ENCODE results near the gene DNAJC27.
"Not testable (repeated sequence)": the region's sequence is repeated elsewhere in the genome, so short reads cannot be mapped to it uniquely, and the experiment has no call there.

DNAJC27 gene

DNA sequence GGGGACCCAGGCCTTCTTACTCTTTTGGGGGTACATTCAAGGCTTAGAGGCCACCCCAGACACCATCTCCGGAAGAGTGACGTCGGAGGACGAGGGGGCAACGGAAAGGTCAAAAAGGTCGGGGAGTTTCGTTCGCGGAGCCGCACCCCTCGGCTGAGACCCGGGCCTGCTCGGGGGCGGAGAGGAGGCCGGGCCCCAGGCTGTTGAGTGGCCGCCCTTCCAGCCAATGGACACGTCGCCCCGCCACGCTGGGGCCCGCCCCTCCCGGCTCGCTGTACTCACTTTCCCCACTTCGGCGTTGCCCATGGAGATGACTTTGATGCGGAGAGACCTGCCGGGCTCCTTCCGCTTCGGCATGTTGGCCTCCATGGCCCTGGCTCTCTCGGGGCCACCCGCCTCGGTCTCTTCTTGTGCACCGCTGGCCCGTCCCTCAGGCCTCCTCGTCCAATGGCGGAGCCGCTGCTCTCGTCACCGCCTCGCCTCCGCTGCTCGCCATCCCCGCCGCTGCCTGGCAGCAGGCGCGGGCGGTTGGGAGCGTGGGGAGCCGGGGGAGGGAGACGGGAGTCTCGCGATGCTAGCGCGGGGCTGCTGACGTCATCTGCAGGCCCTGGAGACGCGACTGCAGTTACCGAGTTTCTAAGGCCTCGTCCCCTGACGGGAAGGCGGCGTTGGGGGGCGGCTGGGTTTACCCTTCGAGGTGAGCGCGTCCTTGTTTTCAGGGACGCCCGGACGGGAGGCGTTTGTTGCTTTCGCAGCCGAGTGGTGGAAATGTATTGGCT is at the start of gene DNAJC27:
Gene DNAJC27 (minus strand): TSS at position 420 of the 779 bp plus-strand sequence. CDS start 51 bp downstream, at position 369.
- peak; percentile 96 to 97 for DNase-seq

DNA sequence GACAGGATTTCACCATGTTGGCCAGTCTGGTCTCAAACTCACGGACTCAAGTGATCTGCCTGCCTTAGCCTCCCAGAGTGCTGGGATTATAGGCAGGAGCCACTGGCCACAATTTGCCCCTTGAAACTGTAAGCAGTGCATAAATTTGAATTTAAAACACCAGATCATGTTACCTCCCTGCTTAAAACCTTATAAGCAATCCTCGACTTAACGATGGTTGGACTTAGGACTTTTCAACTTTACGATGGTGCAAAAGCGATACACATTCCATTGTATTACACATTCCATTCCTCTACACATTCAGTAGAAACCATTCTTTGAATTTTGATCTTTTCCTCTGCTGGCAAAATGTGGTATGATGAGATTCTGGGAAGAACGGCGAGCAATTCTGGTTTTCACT is 46.9 kb upstream of the DNAJC27 start:
- peak in 1 of 2 experiments; percentile 43 for DNase-seq

DNA sequence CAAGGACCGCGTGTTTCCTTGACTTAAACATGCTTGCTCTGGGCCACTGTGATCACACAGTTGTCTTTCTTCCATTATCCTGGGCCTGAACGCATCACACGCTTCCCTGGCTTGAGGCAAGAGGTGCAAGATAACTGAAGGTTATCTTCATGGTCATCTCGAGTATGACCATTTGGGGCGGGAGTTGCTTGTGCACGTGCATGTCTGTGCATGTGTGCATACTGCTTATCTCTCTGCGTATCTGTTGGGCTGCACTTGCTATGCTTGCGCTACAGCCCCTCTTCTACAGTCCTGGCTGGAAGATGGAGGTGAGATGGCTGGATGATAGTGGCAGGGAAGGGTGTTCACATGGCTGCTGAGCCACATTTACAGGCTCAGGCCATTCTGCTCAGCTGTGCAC is 42.9 kb upstream of the DNAJC27 start:
- DNase-seq = no peak

DNA sequence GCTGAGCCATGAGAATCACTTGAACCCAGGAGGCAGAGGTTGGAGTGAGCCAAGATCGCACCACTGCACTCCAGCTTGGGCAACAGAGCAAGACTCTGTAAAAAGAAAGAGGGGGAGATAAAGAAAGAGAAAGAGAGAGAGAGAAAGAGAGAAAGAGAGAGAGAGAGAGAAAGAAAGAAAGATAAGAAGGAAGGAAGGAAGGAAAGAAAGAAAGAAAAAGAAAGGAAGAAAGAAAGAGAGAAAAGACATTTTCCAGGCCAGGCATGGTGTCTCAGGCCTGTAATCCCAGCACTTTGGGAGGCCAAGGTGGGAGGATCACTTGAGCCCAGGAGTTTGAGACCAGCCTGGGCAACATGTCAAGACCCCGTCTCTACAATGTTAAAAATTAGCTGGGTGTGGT is 39.6 kb upstream of the DNAJC27 start:
- DNase-seq = not testable (repeated sequence)

DNA sequence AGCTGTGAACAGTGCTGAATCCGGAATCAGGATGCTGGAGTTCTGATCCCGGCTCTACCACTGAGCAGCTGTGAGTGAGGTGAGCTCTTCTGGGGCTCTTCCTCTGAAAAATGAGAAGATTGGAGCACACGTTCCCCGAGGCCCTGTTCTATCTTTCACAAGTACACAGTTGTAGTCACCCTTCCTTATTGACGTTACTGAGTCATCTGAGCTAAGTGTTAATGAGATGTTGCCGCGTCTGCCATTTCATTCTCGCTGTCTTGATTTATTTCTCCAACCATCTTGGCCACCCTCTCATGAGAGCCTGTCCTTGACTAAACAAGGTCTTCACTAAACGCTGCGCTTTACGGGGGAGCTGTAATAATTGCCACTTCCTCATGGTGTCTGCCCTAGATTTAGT is 38.2 kb upstream of the DNAJC27 start:
- DNase-seq = no peak

DNA sequence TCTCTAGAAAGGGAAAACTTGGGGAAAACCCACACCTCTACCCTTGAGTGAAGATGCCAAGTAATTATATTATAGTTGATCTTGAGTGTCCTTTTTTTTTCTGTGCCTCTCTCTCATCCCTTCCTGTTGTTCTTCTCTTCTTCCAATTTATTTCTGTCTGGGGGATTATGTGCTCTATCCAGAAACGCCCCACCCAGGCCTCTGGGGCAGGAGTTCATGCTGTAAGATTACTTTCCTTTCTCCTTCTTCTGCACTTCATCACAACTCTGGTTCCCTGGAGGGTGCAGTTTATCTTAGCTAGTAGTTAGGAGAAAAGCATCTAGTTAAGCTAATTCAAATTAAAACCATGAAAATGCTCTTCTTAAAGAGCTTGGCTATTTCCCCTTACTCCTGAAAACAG is 30.3 kb upstream of the DNAJC27 start:
- no peak for DNase-seq

DNA sequence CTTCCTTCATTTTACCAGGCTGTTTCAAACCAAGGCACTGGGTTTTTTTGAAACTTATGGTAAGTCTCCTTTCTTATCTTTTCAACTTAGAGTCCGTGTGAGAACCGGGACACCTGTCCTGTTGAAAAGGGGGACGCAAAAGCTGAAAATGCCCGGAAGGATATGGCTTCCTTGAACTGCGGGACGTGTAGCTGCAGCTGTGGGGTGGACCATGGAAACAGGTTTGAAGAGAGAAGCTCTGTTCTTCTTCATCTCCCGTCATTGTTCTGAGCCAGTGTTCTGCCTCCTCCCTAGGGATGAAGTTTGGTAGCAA is 29.5 kb upstream of the DNAJC27 start:
- no peak for DNase-seq

DNA sequence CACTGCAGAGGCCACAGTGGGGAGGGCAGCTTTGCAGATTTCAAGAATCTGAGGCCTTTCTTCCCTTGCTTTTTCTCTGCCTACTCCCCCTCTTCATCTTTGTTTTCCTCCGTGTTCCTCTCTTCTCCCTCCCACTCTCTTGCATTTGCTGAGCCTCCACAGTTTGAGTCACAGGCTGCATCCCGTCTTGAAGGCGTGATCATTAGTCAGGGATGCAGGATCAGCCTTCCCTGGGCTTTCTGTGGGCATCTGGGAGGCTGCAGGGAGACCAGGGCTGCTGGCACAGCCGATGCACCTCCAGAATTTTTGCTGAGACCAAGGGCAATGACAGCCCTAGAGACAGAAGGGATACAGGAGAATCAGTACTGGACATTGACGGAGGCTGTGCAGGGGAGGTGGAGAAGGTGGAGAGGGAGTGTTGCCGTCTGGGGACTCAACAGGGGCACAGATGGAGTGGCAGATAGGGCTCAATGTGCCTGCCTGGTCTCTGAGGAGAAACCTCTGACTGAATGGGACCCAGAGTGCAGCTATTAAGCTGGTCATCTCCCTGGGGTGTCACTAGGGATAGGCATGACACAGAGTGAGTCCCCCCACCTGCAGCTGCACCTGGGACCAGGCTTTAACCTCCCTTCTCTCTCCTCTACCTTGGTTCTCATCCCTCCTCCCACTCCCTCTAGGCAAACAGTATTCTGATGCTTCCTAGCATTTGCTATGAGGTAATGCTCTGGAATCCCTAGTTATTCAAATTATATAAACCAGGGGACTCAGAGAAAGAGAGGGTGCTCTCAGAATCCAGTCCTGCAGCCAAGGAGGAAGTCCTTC is 29.0 kb upstream of the DNAJC27 start:
- DNase-seq = no peak

DNA sequence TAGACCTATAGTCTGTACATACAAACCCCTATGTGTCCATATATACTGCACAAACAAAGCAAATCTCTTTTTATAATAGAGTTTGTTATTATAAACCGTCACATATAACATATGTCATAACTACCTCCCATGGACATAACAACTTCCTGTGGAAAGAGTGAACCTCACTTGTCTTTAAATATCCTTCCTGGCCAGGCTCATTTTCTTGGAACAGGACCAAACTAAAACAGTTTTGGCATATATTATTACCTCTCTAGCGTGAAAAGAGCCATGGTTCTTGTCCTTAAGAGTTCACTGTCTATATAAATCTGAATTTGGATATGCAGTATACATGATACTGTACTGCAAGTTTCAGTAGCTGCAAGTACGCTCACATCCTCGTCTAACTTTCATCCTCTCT is 28.3 kb upstream of the DNAJC27 start:
- no peak for DNase-seq

DNA sequence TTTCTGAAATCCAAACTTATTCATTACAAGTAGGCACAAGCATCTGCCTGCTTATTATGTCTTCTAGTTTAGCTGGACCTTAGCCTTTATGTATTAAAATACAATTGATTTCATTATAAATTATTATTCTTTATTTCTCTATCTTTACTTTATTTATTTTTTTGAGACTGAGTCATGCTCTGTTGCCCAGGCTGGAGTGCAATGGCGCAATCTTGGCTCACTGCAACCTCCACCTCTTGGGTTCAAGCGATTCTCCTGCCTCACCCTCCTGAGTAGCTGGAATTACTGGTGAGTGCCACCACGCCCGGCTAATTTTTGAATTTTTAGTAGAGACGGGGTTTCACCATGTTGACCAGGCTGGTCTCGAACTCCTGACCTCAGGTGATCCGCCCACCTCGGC is 27.3 kb upstream of the DNAJC27 start:
- DNase-seq = not testable (repeated sequence)

DNA sequence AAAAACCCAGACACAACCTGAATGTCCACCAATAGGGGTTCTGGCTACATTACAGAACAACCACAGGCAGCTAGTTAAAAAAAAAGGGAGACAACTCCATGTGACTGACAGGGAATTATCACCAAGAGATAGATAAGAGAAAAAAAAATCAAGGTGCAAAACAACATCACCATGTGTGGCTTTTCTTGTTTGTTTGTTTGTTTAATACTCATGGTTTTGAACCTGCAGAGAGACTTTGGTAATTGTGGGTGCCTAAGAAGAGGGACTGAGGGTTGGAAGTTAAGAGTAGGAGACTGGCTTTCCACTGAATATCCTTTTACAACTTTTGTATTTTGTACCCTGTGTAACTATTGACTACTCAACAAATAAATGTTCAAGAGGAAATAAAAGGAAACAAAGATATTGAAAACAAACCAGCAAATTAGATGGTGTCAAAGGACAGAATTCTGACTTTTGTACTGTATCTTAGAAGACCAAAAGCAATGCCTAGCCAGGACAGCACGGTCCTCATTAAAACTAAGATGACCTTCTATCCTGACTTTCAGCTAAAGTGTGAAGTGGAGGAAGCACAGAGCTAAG is 22.5 kb upstream of the DNAJC27 start:
- no peak for DNase-seq

DNA sequence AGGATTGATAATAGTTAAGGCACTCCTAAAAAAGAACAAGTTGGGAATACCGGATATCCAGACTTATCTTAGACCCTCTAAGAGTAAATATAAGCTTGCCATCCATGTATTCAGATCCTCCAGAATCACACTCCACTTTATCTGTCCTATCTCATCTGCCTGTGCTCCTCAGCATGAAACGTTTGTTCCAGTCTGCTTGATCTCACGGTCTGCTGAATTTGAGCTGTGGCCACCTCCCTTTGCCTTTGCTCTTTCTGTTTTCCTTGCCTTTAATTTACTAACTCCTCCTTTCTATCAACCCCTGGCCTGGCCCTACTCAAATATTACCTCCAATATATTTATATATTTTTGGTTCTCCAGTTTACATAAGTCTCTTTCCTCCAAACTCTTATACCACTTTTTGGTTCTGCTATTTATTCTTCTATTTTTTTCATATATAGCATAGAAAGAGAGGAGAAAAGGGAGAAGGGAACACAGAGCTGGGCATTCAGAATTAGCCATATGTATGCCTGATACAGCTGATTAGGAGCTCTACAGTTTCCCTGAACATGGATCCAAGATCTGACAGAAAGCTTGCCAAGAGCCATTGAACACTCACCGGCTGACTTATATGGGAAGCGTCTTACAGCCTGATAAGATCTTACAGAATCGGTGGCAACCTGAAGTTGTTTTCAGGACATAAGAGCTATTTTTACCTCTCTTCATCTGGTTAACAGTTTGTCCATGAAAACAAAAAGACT is 21.8 kb upstream of the DNAJC27 start:
- no peak for DNase-seq

DNA sequence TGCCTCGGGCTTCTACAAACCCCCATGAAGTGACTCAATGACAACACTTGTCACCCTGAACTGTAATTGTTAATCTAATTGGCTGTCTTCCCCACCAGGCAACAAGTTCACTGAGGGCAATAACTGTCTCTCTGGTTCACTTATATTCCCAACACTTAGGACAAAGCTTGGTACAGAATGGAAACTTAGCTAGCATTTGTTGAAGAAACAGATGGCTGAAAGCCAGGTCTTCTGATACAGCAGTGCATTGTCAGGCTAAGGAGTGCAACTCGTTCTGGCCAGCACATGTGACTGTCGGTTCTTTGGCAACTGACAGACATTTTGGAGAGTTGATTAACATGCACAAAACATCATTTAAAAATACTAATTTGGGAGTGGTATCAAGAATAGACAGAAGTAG is 14.6 kb upstream of the DNAJC27 start:
- peak in 1 of 2 experiments; percentile 14 for DNase-seq

DNA sequence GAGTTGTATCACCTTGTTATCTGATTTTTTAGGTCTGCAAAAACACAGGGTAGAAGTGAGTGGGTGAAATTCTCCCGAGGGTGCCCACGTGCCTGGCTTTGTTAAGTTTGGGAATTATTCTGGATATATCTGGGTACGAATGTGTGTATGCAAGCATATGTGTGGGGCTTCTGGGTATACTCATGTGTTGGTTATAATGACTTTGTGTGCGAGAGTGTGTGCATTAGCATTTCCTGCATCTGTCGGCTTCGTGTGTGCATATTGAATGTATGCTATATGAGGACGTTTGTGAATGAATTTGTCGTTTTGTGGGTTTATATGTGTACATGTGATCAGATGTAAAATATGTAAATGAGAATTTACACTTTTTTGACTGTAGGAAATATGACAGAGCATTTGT is 13.8 kb upstream of the DNAJC27 start:
- DNase-seq = no peak

DNA sequence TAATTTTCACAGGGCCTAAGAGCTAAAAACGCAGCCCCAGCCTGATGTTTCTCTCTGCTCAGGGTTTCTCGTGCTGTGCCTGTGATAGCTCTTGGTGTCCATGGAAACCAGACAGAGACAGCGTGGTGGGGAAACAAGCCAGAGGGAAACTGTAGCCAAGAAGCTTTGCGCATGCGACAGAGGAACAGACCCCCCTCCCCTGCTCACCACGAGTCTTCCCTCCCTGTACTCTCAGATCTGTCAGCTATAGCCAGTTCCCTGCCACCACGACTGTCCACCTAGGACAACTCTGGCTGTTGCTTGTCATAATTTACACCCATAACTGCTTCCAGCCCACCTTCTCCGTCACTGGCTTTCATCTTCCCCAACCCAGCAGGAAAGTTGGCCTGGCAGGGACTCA is 13.2 kb upstream of the DNAJC27 start:
- peak; percentile 8 to 33 for DNase-seq

DNA sequence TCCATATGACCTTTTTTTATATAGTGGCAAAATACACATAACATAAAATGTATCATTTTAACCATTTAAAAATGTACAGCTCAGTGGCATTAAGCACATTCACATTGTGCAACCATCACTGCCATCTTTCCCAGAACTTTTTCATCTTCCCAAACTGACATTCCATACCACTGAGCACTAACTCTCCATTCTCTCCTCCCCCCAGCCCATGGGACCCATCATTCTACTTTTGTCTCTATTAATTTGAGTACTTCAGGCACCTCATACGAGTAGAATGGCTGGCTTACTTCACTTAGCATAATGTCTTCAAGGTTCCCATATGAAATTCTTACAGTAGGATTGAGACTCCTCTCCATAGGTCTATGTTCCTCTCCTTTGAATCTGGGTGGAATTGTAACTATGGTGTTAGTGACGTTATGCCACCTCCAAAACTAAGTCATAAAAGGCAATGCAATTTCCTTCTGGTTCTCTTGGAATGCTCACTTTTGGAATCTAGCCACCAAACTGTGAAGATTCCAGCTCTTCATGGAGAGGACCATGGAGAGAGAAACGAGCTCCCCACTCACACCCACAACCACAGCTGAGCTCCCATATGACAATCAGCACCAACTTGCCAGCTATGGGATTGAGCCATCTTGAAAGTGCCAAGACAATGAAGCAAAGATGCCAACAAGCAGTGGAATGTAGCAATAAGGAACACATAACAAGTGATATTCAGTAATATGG is 9.8 kb upstream of the DNAJC27 start:
- no peak for DNase-seq

DNA sequence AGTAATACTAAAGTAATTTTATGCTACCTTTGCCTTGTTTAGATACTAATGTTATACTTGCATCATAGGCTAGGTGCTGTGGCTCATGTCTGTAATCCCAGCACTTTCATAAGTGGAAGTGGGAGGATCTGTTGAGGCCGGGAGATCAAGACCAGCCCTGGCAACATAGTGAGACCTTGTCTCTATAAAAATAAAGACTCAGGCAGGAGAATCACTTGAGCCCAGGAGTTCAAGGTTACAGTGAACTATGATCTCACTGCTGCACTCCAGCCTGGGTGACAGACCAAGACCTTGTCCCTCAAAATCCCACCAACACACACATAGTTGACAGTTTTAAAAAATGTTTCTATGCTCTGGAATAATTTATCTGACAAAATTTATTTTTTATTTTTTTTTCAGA is 6.9 kb upstream of the DNAJC27 start:
- DNase-seq = no peak

DNA sequence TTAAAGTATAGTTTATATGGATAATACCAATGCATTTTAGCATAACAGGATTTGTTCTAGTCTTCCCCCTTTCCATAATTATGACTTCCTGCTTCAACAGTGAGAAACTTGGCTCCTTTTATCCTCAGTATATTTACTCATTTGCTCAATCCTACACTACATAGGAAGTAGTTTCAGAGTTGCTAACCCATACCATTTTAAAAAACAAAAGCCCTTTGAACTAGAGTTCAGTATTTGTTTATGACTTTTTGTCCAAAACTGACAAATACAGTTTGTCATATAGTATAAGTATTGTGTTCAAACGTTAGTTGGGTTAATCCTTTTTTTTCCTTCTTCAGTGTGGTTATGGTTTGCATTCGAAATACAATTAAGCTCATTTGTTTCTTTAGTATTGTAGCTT is 5.9 kb upstream of the DNAJC27 start:
- DNase-seq = no peak

DNA sequence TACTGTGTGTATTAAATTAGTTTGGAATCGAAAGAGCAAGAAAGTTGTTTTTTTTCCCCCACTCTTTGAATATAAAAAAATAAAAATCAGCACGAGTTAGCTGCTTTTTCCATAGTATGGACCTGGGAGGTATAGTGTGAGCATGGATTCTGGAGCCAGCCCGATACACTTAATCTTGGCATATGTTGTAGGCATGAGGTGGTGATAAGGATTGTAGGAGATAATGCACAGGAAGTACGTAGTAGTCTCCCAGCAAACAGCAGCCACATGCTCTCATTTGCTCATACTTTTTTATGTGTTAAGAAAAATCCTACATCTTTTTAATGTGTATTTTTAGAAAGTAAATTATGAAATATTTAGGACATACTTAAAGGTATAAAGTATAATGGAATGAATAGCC is 2.1 kb upstream of the DNAJC27 start:
- no peak for DNase-seq

DNA sequence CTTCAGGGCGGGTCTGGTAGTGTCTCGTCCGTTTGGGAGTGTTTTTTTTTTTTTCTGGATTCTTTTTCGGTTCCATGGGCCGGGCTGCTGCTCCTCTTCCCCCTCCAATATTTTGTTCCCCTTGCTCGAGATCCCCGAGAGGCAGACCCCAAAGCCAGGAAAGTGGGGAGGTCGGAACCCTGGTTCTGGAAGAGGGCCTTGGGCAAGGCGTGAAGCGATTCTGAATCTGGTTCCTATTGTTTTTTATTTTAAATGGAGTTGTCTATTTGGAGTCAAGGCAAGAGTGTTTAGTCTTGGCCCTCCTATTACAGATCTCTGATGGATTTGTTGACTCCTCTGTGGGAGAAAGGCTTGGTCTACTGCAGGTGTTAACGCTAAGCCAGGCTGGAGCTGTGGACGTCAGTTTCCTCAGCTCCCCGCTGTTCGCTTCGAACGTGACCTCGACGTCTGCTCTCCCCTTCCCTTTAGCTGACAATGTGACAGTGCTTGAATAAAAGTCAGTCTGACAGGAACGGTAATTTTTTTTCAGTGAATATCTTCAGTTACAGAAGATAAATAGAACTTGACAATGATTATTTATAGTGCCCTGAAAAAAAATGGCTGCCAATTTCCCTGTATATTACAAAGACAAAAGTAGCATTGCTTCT is 683 bp upstream of the DNAJC27 start:
- DNase-seq = peak; percentile 44 to 48

DNA sequence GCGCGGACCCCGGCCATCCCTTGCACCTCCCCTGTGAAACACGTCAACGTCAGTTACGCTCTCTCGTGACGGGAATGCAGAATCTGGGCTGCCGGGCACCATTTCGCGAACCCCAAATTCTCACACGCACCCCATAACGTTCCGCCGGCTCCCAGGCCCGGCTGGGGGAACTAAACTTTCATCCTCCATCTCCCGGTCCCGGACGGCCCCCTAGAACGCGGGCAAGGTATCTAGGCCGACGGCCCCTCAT is 544 bp downstream of the DNAJC27 start:
- DNase-seq = no peak

All from NCI-H524 (cell line).